Hematopoietic multipotent progenitor cell treated with erythropoietin and hydrocortisone succinate and interleukin-3 and kit ligand, for 4 days (in vitro differentiated cells): ENCODE measurements around the gene RNF213.
"Not testable (repeated sequence)": the region's sequence is repeated elsewhere in the genome, so short reads cannot be mapped to it uniquely, and the experiment has no call there.

ENCODE experiments used
- DNase-seq: peaks from one replicate; pipeline ENCODE4 v3.0.0-alpha.2; 2015

The RNF213 gene

DNA sequence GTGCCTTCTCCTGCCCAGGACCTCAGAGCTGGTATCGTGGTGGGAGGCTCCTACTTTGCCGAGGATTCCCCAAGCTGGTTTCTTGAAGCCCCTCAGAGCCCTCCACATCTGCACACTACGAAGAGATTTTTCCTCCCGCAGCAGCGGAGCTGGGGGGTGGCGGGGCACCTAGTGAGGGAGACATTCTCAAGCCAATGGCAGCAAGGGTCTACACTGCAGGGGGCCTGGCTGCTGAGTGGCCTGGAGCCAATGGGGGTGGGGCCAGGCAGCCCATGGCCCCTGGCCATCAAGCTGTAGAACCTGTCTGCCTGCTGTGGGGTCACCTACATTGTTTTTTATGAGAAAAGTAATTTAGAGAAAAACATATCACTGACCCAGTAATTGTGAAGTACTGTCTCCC, 35.4 kb upstream of the RNF213 start:
- no peak for DNase-seq

DNA sequence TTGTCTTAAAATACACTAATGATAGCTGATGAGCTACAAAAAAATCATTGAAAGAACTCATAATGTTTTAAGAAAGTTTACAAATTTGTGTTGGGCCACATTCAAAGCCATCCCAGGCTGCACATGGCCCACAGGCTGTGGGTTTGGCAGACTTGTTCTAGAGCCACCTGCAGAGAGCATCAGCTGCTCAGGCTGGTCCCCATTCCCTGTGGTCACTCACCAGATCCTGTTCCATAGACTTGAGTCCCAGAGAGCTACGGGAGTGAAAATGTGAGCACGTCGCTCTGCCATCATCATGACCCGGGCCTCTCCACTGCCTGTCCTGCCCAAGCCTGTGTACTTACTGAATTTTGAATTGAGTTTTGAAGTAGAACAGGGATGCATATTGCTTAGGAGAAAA, 33.5 kb upstream of the RNF213 start:
- DNase-seq = no peak

DNA sequence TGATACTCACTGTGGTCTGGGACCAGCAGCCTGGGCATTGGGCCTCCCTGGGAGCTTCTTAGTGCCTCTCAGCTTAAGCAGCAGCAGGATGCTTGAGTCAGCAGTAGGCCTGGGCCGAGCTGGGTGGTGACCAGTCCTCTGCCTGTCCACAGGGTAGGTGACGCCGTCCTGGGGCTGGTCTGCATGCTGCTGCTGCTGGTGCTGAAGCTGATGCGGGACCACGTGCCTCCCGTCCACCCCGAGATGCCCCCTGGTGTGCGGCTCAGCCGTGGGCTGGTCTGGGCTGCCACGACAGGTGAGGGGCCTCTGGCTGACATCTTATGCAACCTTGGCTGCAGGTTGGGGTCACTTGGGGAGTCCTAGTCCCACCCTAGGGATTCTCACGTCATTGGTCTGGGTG, 33.0 kb upstream of the RNF213 start:
- DNase-seq = no peak

DNA sequence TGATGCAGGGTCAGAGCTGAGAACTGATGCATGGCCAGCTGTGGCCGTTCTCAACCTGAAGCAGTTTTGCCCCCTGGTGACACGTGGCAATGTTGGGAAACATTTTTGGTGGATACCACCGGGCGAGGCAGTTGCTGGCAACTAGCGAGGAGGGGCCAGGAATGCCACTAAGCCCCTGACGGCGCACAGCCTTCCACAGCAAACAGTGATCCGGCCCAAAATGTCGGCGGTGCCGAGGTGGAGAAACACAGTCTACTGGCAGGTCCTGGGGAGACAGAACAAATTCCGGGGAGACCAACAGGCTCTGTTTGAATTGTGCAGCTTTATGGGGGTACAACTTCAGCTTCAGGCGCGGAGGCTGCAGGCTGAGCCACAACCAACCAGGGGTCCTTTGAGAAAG, 32.2 kb upstream of the RNF213 start:
- no peak for DNase-seq

DNA sequence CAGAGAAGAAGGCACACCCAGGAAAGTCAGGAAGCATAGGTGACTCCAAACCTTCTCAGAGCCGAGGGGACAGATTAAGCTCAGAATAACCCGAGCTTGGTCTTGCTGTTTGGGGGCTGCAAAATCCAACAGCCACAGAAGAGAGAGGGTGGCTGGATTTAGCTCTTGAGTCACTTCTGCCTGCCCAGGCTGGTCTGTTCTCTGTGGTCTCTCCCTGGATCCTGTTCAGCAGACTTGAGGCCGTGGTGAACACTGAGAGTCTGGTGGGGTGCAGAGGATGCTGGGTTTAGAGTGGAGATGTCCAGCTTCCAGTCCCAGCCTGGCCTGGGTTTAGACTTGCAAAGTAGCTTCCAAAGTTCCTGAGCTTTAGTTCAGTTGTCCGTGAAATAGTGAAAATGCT, 31.6 kb upstream of the RNF213 start:
- no peak for DNase-seq

GRCh38 chr17:80232438-80232837, 28.2 kb upstream of the RNF213 start:
- DNase-seq = no peak

DNA sequence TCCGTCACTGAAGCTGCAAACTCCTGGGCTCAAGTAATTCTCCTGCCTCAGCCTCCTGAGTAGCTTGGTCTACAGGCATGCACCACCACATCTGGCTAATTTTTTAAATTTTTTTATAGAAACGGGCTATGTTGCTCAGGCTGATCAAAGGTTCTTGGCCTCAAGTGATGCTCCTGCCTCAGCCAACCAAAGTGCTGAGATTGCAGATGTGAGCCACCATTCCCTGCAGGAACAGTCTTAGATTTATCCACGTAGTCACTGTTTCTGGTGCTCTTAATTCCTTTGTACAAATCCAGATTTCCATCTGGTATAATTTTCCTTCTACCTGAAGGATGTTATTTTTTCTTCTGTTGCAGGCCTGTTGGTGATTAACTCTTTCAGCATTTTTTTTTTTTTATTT, 27.4 kb upstream of the RNF213 start:
- DNase-seq = no peak

GRCh38 chr17:80236911-80237310, 23.7 kb upstream of the RNF213 start:
- no peak for DNase-seq

GRCh38 chr17:80237386-80237785, 23.3 kb upstream of the RNF213 start:
- DNase-seq = no peak

DNA sequence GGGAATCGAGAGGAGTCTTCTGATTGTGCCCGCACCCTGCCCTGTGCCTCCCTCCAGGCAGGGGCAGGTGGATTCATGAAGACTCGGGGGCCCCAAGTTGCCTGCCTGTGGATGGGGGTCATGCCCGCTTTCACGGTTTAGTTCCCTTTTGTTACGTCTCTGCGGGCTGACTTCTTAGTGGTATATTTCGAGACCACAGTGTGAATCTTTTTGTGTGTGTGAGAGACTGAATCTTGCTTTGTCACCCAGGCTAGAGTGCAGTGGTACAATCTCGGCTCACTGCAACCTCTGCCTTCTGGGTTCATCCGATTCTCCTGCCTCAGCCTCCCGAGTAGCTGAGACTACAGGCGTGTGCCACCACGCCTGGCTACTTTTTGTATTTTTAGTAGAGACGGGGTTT, 18.1 kb upstream of the RNF213 start:
- no peak for DNase-seq

- DNase-seq = no peak
Measured at GRCh38 chr17:80243526-80244433, 16.9 kb upstream of the RNF213 start.

GRCh38 chr17:80244448-80244847, 16.2 kb upstream of the RNF213 start:
- not testable (repeated sequence) for DNase-seq

DNA sequence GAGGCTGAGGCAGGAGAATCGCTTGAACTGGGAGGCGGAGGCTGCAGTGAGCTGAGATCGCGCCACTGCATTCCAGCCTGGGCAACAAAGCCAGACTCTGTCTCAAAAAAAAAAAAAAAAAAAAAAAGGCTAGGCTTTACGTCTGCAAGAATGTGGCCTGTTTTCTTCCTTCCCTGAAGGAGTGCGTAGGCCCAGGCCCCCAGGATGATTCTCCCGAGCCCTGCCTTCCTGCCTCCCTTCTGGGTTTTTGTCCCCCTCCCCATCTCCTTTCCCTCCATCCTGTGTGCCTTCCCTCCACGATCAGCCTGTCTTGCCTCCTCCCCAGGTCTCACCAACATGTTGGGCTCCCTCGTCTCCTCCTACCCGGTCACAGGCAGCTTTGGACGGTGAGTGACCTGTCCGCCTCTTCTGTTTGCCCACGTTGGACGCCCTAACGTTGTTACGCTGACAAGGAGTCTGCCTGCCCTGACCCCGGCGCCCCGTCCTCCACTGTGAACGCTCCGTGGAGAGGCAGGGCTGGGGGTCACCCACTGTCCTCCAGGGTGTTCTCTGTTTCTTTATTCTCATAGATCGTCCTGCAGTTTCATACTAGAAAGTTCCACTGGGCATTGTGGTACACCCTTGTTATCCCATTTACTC, 15.7 kb upstream of the RNF213 start:
- DNase-seq = no peak

DNA sequence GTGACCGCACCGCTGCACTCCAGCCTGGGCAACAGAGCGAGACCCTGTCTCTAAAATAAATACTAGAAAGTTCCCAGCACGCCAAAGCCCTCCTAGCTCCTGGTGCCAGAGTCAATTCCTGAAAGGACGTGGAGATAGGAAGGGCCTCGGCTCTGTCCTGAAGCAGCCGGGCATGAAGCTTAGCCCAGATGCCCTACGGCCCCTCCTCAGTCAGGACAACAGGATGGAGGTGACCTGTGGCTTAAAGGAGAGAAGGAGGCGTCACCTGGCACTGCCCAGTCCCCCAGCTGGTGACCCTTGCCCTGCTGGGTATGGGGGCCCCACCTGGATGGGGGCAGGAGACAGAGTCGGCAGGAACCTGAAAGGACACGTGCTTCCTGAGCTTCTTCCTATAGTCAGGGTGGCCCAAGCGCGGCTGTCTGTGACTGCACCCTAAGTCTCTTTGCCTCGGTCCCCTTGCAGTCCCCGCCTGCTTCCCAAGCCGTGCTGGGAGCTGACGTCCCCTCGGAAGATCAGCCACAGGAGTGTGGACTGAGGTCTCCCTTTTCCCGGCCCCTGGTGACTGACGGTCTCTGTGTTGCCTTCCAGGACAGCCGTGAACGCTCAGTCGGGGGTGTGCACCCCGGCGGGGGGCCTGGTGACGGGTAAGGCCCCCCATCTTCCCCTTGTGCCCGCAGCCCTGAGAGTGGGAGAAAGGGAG, 14.9 kb upstream of the RNF213 start:
- DNase-seq = no peak

DNA sequence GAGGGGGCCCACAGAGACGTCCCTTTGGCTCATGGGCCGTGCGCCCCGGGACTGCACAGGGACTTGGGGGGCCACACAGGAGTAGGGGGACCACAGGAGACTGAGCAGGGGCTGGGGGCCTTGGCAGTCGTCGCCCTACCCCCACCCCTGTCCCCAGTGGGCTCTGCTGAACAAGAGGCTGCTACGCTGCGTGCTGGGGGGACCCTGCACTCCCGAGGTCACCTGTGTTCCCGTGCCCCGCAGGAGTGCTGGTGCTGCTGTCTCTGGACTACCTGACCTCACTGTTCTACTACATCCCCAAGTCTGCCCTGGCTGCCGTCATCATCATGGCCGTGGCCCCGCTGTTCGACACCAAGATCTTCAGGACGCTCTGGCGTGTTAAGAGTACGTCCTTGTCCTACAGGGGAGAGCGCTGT, 14.4 kb upstream of the RNF213 start:
- DNase-seq = no peak

- DNase-seq = no peak
Measured at GRCh38 chr17:80246726-80247125, 13.9 kb upstream of the RNF213 start.

- DNase-seq = no peak
Measured at GRCh38 chr17:80247561-80247960, 13.1 kb upstream of the RNF213 start.

DNA sequence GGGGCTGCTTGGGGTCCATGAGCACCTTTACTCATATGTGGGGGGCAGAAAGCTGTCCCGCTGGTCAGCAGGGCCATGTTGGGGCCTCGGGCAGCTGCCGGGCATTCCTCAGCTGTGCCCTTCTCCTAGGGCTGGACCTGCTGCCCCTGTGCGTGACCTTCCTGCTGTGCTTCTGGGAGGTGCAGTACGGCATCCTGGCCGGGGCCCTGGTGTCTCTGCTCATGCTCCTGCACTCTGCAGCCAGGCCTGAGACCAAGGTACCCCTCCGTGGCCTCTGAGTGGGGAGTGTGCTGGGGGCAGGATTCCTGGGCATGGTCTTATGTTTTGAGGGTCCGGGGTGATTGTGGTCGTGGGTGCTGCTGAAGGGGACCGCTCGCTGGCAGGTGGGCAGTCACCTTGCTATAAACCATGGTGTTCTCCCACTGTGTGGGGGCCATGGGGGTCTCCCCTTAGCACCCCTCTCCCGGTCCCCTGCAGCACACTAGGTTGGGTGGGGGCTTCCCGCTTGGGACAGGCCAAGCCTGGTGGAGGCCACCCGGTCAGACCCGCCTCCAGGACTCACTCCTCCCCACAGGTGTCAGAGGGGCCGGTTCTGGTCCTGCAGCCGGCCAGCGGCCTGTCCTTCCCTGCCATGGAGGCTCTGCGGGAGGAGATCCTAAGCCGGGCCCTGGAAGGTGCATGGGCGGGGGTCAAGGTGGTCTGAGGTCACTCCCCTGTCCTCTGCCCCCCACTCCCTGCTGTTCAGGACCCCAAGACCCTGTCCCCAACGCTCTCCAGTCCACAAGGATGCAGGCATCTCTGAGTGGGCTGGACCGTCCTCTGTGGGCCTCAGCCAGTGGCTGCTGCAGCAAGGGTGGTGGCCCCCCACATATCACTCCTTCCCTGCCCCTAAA, 12.4 kb upstream of the RNF213 start:
- DNase-seq = no peak

DNA sequence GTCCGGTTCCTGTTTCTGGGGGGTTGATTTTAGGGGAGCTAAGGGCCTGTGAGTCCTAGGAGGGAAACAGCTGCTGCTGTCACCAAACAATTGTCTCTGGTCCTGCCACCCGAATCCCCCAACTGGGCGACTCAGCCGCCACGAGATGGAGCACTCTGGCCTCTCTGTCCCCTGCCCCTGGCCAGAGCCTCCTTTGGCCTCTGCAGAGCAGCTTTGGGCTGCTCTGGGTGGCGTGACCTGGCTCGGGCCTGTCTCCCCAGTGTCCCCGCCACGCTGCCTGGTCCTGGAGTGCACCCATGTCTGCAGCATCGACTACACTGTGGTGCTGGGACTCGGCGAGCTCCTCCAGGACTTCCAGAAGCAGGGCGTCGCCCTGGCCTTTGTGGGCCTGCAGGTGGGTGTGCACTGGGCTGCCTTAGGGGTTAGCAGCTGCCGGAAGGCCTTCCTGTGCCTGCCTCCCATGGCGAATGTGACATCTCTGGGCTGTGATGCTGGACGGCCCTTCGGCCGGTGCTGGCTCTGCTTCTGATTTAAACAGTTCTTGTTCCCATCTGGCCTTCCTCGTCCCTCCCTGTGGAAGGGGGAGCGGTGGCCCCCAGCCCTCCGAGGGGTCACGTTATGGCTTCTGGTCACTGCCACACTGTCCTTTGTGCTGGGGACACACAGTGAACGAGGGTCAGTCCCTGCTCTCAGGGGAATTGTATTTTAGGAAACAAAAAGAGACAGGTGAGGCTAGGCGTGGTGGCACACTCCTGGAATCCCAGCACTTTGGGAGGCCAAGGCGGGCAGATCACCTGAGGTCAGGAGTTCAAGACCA, 11.6 kb upstream of the RNF213 start:
- DNase-seq = no peak

DNA sequence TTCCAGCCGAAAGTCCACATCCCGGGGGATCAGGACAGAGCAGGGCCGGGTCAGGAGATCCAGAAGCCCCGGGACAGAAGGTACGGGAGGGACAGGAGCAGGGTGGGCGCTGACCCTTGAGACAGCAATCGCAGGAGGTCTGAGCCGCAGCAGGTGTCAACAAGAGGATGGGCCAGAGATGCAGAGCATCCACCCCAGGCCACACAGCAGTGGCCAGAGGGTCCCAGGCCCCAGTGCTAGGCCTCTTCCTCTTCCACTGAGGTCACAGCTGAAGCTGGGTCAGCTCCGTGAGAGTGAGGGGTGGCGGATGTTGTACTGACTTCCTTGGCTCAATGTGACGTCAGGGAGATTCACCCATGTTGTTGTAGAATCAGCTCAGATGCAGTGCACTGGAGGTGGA, 8.7 kb upstream of the RNF213 start:
- no peak for DNase-seq

- peak; percentile 86 for DNase-seq
Measured at GRCh38 chr17:80252871-80253270, 7.8 kb upstream of the RNF213 start.
